Gastrocnemius medialis (tissue), 4 donors: ENCODE data around the gene ZBTB16. TPM values are rescaled to one million over a fixed set of nuclear protein-coding genes. Genes with fewer than 3 reads are reported as not detected.
A peak's percentile ranks its signal among the peaks of the same experiment; 100 is the strongest.

Experiments used
- ATAC-seq, 2 donors: fragments of 150-250 bp; one replicate each; pipeline ENCODE4 v1.9.1; 2016
- DNase-seq, 2 donors: peaks; one replicate each; pipeline ENCODE4 v3.0.0-alpha.2; 2019
- H3K27ac ChIP-seq, 4 donors: fragments of 200-600 bp; sonication (generic); 1 replicate in 1 of 4; 2 replicates in 3 of 4; pipeline ENCODE4 v1.5.1; 2016 to 2018; ENCODE audit warnings: mild to moderate bottlenecking in 2 of 4, moderate library complexity in 1 of 4
- H3K27me3 ChIP-seq, 3 donors: fragments of 200-600 bp; sonication (generic) in 2 of 3; 1 replicate in 1 of 3; 2 replicates in 2 of 3; pipeline versions ENCODE4 v1.5.1 to v1.6.0; 2016 to 2019; ENCODE audit warnings: mild to moderate bottlenecking in 1 of 3, moderate library complexity in 1 of 3
- H3K36me3 ChIP-seq, 2 donors: fragments of 200-600 bp; sonication (generic) in 1 of 2; one replicate each; pipeline ENCODE4 v1.5.1; 2017 to 2018
- H3K4me1 ChIP-seq, 2 donors: fragments of 200-600 bp; sonication (generic) in 1 of 2; one replicate each; pipeline ENCODE4 v1.5.1; 2016 to 2017; ENCODE audit warnings: mild to moderate bottlenecking in 2 of 2
- H3K4me3 ChIP-seq, 4 donors: fragments of 200-600 bp; sonication (generic) in 3 of 4; 1 replicate in 1 of 4; 2 replicates in 3 of 4; pipeline ENCODE4 v1.5.1; 2016 to 2019; ENCODE audit warnings: mild to moderate bottlenecking in 2 of 4
- H3K9me3 ChIP-seq, 3 donors: fragments of 200-600 bp; sonication (generic) in 2 of 3; 1 replicate in 1 of 3; 2 replicates in 2 of 3; pipeline ENCODE4 v1.5.1; 2016 to 2019
- CTCF ChIP-seq, 5 experiments: fragments of 450-650 bp in 3 of 5; fragments of 200-600 bp in 2 of 5; sonication (generic) in 2 of 5; IDR thresholded peaks in 4 of 5; conservative IDR thresholded peaks in 1 of 5; 1 replicate in 4 of 5; 2 replicates in 1 of 5; pipeline ENCODE4 v1.5.1; 2016 to 2019; ENCODE audit warnings: antibody characterized with exemption in 5 of 5, mild to moderate bottlenecking in 3 of 5, moderate library complexity in 3 of 5
- POLR2A ChIP-seq, 2 donors: fragments of 450-650 bp; IDR thresholded peaks; one replicate each; pipeline ENCODE4 v1.6.1; 2017; ENCODE audit warnings: antibody characterized with exemption in 2 of 2, mild to moderate bottlenecking in 2 of 2, moderate library complexity in 2 of 2
- in situ Hi-C, 4 donors: fragments of 200-750 bp; cut with MboI; loops; one replicate each; pipeline versions ENCODE4 v1.15.0 to v1.8.0; 2017; ENCODE audit warnings: low sequenced_read_pairs in 4 of 4
- intact Hi-C: fragments of 100-400 bp; cut with DNase I; formaldehyde crosslinking; loops from one replicate; pipeline ENCODE4 v1.15.1; 2023; ENCODE audit warnings: low total_unique reads
- total RNA-seq, 4 donors: library from RNA; depleted of rRNA; stranded (reverse); fragments of >200 nt; gene quantifications; one replicate each; pipeline versions ENCODE4 v1.1.0 to v1.2.3, GENCODE V29; 2016

The ZBTB16 gene
- total RNA-seq, 4 donors from 2014 or later, result 156 to 250 (median 196) TPM

- H3K27me3 ChIP-seq, result no peaks in the 10 kb centered on the region
- H3K4me1 ChIP-seq, result peaks cover 81 to 91% of the 10 kb centered on the region in 2 donors
- H3K27ac ChIP-seq, result peak overlapping the region; percentile 94 to 99 (median 96)
- in situ Hi-C loops (loop anchor here in 1 of 4 donors (5.0 kb wide), 1 partner anchor 37 kb away; no protein-coding TSS in a partner anchor), intact Hi-C loops (loop anchor here (2.0 to 5.0 kb wide), 5 partner anchors 37 to 137 kb away; partner anchors contain the start of gene NNMT)
- peaks cover 0 to 30% of the 10 kb centered on the region in 2 donors for H3K36me3 ChIP-seq
- no peaks in the 10 kb centered on the region for H3K9me3 ChIP-seq
- H3K4me3 ChIP-seq, result peak overlapping the region; percentile 48 to 62 (median 58)
- DNase-seq (peak; percentile 95 to 100), ATAC-seq (peak; percentile 26 to 32)
- TF ChIP-seq POLR2A (IDR thresholded peaks at IDR 0.05) (no peak), CTCF (IDR thresholded peaks at IDR 0.05 in 4 of 5, conservative IDR thresholded peaks at IDR 0.05 in 1 of 5) (no peak)
Observed at GRCh38 chr11:114159802-114160632, 100.5 kb downstream of the ZBTB16 start.

GRCh38 chr11:114160894-114161293, 101.4 kb downstream of the ZBTB16 start:
- Histone ChIP-seq H3K27ac (peak overlapping the region; percentile 94 to 99 (median 96)), H3K9me3 (no peaks in the 10 kb centered on the region), H3K36me3 (peaks cover 0 to 27% of the 10 kb centered on the region in 2 donors), H3K4me1 (peaks cover 81 to 91% of the 10 kb centered on the region in 2 donors), H3K4me3 (peak overlapping the region; percentile 49 to 62 (median 58)), H3K27me3 (no peaks in the 10 kb centered on the region)
- DNase-seq, result peak; percentile 88 to 94
- in situ Hi-C loops, result loop anchor here in 1 of 4 donors (5.0 kb wide), 1 partner anchor 36 kb away; no protein-coding TSS in a partner anchor
- peak; percentile 32 to 37 for ATAC-seq
- intact Hi-C loops, result loop anchor here (2.0 to 5.0 kb wide), 5 partner anchors 36 to 136 kb away; partner anchors contain the start of gene NNMT
- no peak for TF ChIP-seq CTCF (IDR thresholded peaks at IDR 0.05 in 4 of 5, conservative IDR thresholded peaks at IDR 0.05 in 1 of 5)
- TF ChIP-seq POLR2A (IDR thresholded peaks at IDR 0.05), result no peak

- ATAC-seq (peak in 1 of 2 donors; percentile 0), DNase-seq (peak in 1 of 2 donors; percentile 50)
- Histone ChIP-seq H3K27me3 (no peaks in the 10 kb centered on the region), H3K27ac (peak overlapping the region; percentile 94 to 99 (median 96)), H3K4me1 (peaks cover 81 to 91% of the 10 kb centered on the region in 2 donors), H3K9me3 (no peaks in the 10 kb centered on the region), H3K36me3 (peaks cover 0 to 19% of the 10 kb centered on the region in 2 donors), H3K4me3 (peak overlapping the region; percentile 49 to 62 (median 56))
- TF ChIP-seq CTCF (IDR thresholded peaks at IDR 0.05 in 4 of 5, conservative IDR thresholded peaks at IDR 0.05 in 1 of 5) (no peak), POLR2A (IDR thresholded peaks at IDR 0.05) (no peak)
- intact Hi-C loops (loop anchor here (2.0 to 5.0 kb wide), 5 partner anchors 36 to 136 kb away; partner anchors contain the start of gene NNMT), in situ Hi-C loops (loop anchor here in 1 of 4 donors (5.0 kb wide), 1 partner anchor 36 kb away; no protein-coding TSS in a partner anchor)
Observed at GRCh38 chr11:114161486-114162250, 102.2 kb downstream of the ZBTB16 start.

- H3K9me3 ChIP-seq, result no peaks in the 10 kb centered on the region
- peak overlapping the region; percentile 94 to 99 (median 96) for H3K27ac ChIP-seq
- peaks cover 0 to 10% of the 10 kb centered on the region in 2 donors for H3K36me3 ChIP-seq
- DNase-seq (peak; percentile 95 to 97), ATAC-seq (peak; percentile 41 to 42)
- H3K27me3 ChIP-seq, result no peaks in the 10 kb centered on the region
- in situ Hi-C loops (loop anchor here in 1 of 4 donors (5.0 kb wide), 1 partner anchor 35 kb away; no protein-coding TSS in a partner anchor), intact Hi-C loops (loop anchor here (1.0 to 5.0 kb wide), 4 partner anchors 17 to 135 kb away; partner anchors contain the start of gene NNMT)
- no peak for TF ChIP-seq POLR2A (IDR thresholded peaks at IDR 0.05)
- no peak for TF ChIP-seq CTCF (IDR thresholded peaks at IDR 0.05 in 4 of 5, conservative IDR thresholded peaks at IDR 0.05 in 1 of 5)
- H3K4me1 ChIP-seq, result peaks cover 78 to 89% of the 10 kb centered on the region in 2 donors
- peak overlapping the region; percentile 49 to 62 (median 56) for H3K4me3 ChIP-seq
Observed at GRCh38 chr11:114162719-114163123, 103.2 kb downstream of the ZBTB16 start.
